Hepatocyte (in vitro differentiated cells): ENCODE data around the gene HS6ST2.

Source experiments
- EZH2 ChIP-seq: fragments of 200-600 bp; sonication (generic); IDR thresholded peaks from 2 replicates; pipeline ENCODE4 v1.6.1; 2016; ENCODE audit warnings: antibody characterized with exemption, mild to moderate bottlenecking, borderline replicate concordance
- EZH2phosphoT487 ChIP-seq: fragments of 200-600 bp; sonication (generic); IDR thresholded peaks from one replicate; pipeline ENCODE4 v1.6.1; 2018; ENCODE audit warnings: antibody characterized with exemption, mild to moderate bottlenecking, low read depth, moderate library complexity; ENCODE audit not compliant: unreplicated experiment, severe bottlenecking
- TF ChIP-seq, protein P1 (sequence below): fragments of 200-600 bp; sonication (generic); IDR thresholded peaks from 2 replicates; pipeline ENCODE4 v1.5.1; 2016; ENCODE audit warnings: antibody characterized with exemption, mild to moderate bottlenecking; ENCODE audit not compliant: poor library complexity

DNA sequence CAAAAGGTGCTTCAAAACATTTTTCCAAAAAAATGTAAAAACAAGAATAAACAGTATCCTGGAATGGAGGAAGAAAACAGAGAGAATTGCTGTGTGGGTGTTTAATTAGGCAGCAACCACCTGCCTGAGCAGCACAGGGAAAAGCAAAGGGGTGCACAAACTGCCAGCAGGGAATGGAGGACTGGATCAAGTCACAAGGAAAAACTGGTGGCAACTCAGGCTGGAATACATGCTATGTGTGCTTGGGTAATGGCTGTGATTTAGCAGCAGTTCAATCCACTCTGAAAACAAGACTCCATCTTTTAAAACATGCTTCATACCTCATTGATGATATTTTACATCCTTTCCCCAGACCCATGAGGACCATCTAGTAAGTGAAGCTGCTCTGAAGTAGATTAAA, 179.5 kb downstream of the HS6ST2 start:
- TF ChIP-seq, protein P1, sequence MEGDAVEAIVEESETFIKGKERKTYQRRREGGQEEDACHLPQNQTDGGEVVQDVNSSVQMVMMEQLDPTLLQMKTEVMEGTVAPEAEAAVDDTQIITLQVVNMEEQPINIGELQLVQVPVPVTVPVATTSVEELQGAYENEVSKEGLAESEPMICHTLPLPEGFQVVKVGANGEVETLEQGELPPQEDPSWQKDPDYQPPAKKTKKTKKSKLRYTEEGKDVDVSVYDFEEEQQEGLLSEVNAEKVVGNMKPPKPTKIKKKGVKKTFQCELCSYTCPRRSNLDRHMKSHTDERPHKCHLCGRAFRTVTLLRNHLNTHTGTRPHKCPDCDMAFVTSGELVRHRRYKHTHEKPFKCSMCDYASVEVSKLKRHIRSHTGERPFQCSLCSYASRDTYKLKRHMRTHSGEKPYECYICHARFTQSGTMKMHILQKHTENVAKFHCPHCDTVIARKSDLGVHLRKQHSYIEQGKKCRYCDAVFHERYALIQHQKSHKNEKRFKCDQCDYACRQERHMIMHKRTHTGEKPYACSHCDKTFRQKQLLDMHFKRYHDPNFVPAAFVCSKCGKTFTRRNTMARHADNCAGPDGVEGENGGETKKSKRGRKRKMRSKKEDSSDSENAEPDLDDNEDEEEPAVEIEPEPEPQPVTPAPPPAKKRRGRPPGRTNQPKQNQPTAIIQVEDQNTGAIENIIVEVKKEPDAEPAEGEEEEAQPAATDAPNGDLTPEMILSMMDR, result no peak
- TF ChIP-seq EZH2 (no peak), EZH2phosphoT487 (no peak)
